Activated CD4-positive, alpha-beta T cell treated with anti-CD3 and anti-CD28 coated beads for 36 hours (primary cell): ENCODE data around the gene HOXD4. TPM values are rescaled to one million over a fixed set of nuclear protein-coding genes. Genes with fewer than 3 reads are reported as not detected.

Source experiments
- ATAC-seq: fragments of 200-7000 bp; cut with Tn5 transposase; one replicate; pipeline ENCODE4 v1.10.0; 2021; ENCODE audit warnings: mild to moderate bottlenecking, moderate library complexity
- CTCF ChIA-PET: fragments of 350-600 bp; sonication (Branson Sonifier 250); formaldehyde crosslinking; loops from one replicate; lab custom pipeline; 2021; ENCODE audit warnings: antibody characterized with exemption; lab: Charles Lee
- POLR2A ChIA-PET: fragments of 350-600 bp; sonication (Branson Sonifier 250); formaldehyde crosslinking; loops from one replicate; lab custom pipeline; 2021; ENCODE audit warnings: antibody characterized with exemption, inconsistent platforms; lab: Charles Lee
- DNase-seq: peaks from one replicate; pipeline ENCODE4 v3.0.0-alpha.2; 2020
- H3K27ac Mint-ChIP-seq: one replicate; pipeline ENCODE4 v1.8.0; 2021; ENCODE audit warnings: mixed read lengths
- H3K27me3 Mint-ChIP-seq: one replicate; pipeline ENCODE4 v1.8.0; 2021; ENCODE audit warnings: mixed read lengths
- H3K36me3 Mint-ChIP-seq: one replicate; pipeline ENCODE4 v1.8.0; 2021; ENCODE audit warnings: low read depth, mixed read lengths
- H3K4me1 Mint-ChIP-seq: one replicate; pipeline ENCODE4 v1.8.0; 2021; ENCODE audit warnings: mixed read lengths
- H3K4me3 Mint-ChIP-seq: one replicate; pipeline ENCODE4 v1.8.0; 2021; ENCODE audit warnings: mild to moderate bottlenecking, moderate library complexity, mixed read lengths
- H3K9me3 Mint-ChIP-seq: one replicate; pipeline ENCODE4 v1.8.0; 2021; ENCODE audit warnings: low read depth, mixed read lengths
- intact Hi-C, 2 experiments: fragments of 100-400 bp; cut with DNase I in 1 of 2; cut with micrococcal nuclease in 1 of 2; formaldehyde crosslinking; loops; one replicate each; pipeline versions ENCODE4 v1.14.2 to v1.15.1; 2022 to 2024; cut with DNase I, micrococcal nuclease
- total RNA-seq, 2 experiments: library from RNA; stranded (reverse); gene quantifications; one replicate each; pipeline ENCODE4 v1.2.3, GENCODE V29; 2021

HOXD4 gene
- total RNA-seq, 2 experiments from 2014 or later: not detected

- no peak for ATAC-seq
- peaks cover 77% of the 10 kb centered on the region for H3K27me3 Mint-ChIP-seq
- no peak overlapping the region for H3K4me3 Mint-ChIP-seq
Measured at GRCh38 chr2:176107731-176108181, 43.6 kb upstream of the HOXD4 start.

GRCh38 chr2:176109192-176109901 is 42.0 kb upstream of the HOXD4 start:
- ChIA-PET POLR2A (no interaction called here), CTCF (interaction anchor here (0.9 to 2.7 kb wide), 3 partner anchors 12 to 18 kb away, joined by 3 to 20 read pairs (median 19); no protein-coding TSS in a partner anchor)
- Mint-ChIP-seq H3K27ac (no peak overlapping the region), H3K4me3 (no peak overlapping the region), H3K27me3 (peaks cover 79% of the 10 kb centered on the region), H3K36me3 (no peaks in the 10 kb centered on the region), H3K9me3 (no peaks in the 10 kb centered on the region), H3K4me1 (peaks cover 24% of the 10 kb centered on the region)
- no peak for ATAC-seq
- no peak for DNase-seq
- intact Hi-C loops: no loop called here

More at GRCh38 chr2:176107731-176108181, 43.6 kb upstream of the HOXD4 start:
- H3K36me3 Mint-ChIP-seq: no peaks in the 10 kb centered on the region
- peaks cover 25% of the 10 kb centered on the region for H3K4me1 Mint-ChIP-seq
- ChIA-PET CTCF (no interaction called here), POLR2A (no interaction called here)
- no peak overlapping the region for H3K27ac Mint-ChIP-seq
- intact Hi-C loops: loop anchor here in 1 of 2 experiments (2.0 kb wide), 1 partner anchor 15 kb away; the partner anchor contains the start of gene HOXD9
- DNase-seq: no peak
- no peaks in the 10 kb centered on the region for H3K9me3 Mint-ChIP-seq

- Mint-ChIP-seq H3K4me3 (no peak overlapping the region), H3K36me3 (no peaks in the 10 kb centered on the region), H3K27me3 (peaks cover 76% of the 10 kb centered on the region), H3K27ac (no peak overlapping the region), H3K4me1 (peaks cover 19% of the 10 kb centered on the region), H3K9me3 (no peaks in the 10 kb centered on the region)
- intact Hi-C loops: loop anchor here in 1 of 2 experiments (5.0 kb wide), 2 partner anchors 33 to 52 kb away; no protein-coding TSS in a partner anchor
- DNase-seq: no peak
- no peak for ATAC-seq
- POLR2A ChIA-PET: no interaction called here
- CTCF ChIA-PET: interaction anchor here (0.5 to 2.7 kb wide), 9 partner anchors 11 to 1039 kb away, joined by 3 to 20 read pairs (median 3); no protein-coding TSS in a partner anchor
Measured at GRCh38 chr2:176109946-176110345, 41.4 kb upstream of the HOXD4 start.

GRCh38 chr2:176110415-176111308 is 40.7 kb upstream of the HOXD4 start:
- Mint-ChIP-seq H3K36me3 (no peaks in the 10 kb centered on the region), H3K27ac (no peak overlapping the region), H3K4me1 (peaks cover 17% of the 10 kb centered on the region), H3K9me3 (no peaks in the 10 kb centered on the region), H3K4me3 (no peak overlapping the region), H3K27me3 (peaks cover 72% of the 10 kb centered on the region)
- intact Hi-C loops: loop anchor here in 1 of 2 experiments (5.0 kb wide), 2 partner anchors 33 to 52 kb away; no protein-coding TSS in a partner anchor
- ChIA-PET CTCF (interaction anchor here (0.5 to 2.7 kb wide), 13 partner anchors 8 to 1038 kb away, joined by 3 to 20 read pairs (median 4); no protein-coding TSS in a partner anchor), POLR2A (interaction anchor here (0.7 kb wide), 1 partner anchor 77 kb away, joined by 3 read pairs; no protein-coding TSS in a partner anchor)
- no peak for ATAC-seq
- no peak for DNase-seq

- Mint-ChIP-seq H3K27me3 (peaks cover 70% of the 10 kb centered on the region), H3K36me3 (no peaks in the 10 kb centered on the region), H3K4me3 (no peak overlapping the region), H3K4me1 (peaks cover 11% of the 10 kb centered on the region), H3K9me3 (no peaks in the 10 kb centered on the region), H3K27ac (no peak overlapping the region)
- ATAC-seq: no peak
- intact Hi-C loops: loop anchor here in 1 of 2 experiments (5.0 kb wide), 2 partner anchors 34 to 51 kb away; no protein-coding TSS in a partner anchor
- CTCF ChIA-PET: interaction anchor here (0.5 to 2.7 kb wide), 11 partner anchors 9 to 1037 kb away, joined by 3 to 20 read pairs (median 5); no protein-coding TSS in a partner anchor
- POLR2A ChIA-PET: interaction anchor here (0.7 kb wide), 1 partner anchor 76 kb away, joined by 3 read pairs; no protein-coding TSS in a partner anchor
- peak; percentile 60 for DNase-seq
Measured at GRCh38 chr2:176111309-176111663, 40.1 kb upstream of the HOXD4 start.

- Mint-ChIP-seq H3K36me3 (no peaks in the 10 kb centered on the region), H3K9me3 (peaks cover 2% of the 10 kb centered on the region), H3K27me3 (peaks cover 73% of the 10 kb centered on the region), H3K4me3 (no peak overlapping the region), H3K27ac (no peak overlapping the region), H3K4me1 (peaks cover 10% of the 10 kb centered on the region)
- intact Hi-C loops: loop anchor here (2.0 to 5.0 kb wide), 3 partner anchors 27 to 50 kb away; no protein-coding TSS in a partner anchor
- no peak for DNase-seq
- no peak for ATAC-seq
- CTCF ChIA-PET: interaction anchor here (0.5 to 2.7 kb wide), 6 partner anchors 9 to 953 kb away, joined by 3 to 20 read pairs (median 10); no protein-coding TSS in a partner anchor
- POLR2A ChIA-PET: no interaction called here
Measured at GRCh38 chr2:176111846-176112374, 39.4 kb upstream of the HOXD4 start.

- DNase-seq (no peak), ATAC-seq (no peak)
- Mint-ChIP-seq H3K36me3 (no peaks in the 10 kb centered on the region), H3K4me1 (peaks cover 7% of the 10 kb centered on the region), H3K27ac (no peak overlapping the region), H3K9me3 (peaks cover 2% of the 10 kb centered on the region), H3K4me3 (no peak overlapping the region), H3K27me3 (peaks cover 75% of the 10 kb centered on the region)
- POLR2A ChIA-PET: no interaction called here
- CTCF ChIA-PET: interaction anchor here (1.4 to 1.7 kb wide), 2 partner anchors 15 to 17 kb away, joined by 4 read pairs; no protein-coding TSS in a partner anchor
- intact Hi-C loops: loop anchor here (2.0 to 5.0 kb wide), 3 partner anchors 28 to 50 kb away; no protein-coding TSS in a partner anchor
Measured at GRCh38 chr2:176112375-176113302, 38.7 kb upstream of the HOXD4 start.

GRCh38 chr2:176114120-176114929 is 37.0 kb upstream of the HOXD4 start:
- Mint-ChIP-seq H3K9me3 (peaks cover 4% of the 10 kb centered on the region), H3K4me1 (peaks cover 8% of the 10 kb centered on the region), H3K27me3 (peaks cover 79% of the 10 kb centered on the region), H3K4me3 (no peak overlapping the region), H3K27ac (no peak overlapping the region), H3K36me3 (no peaks in the 10 kb centered on the region)
- ChIA-PET CTCF (interaction anchor here (0.8 to 1.9 kb wide), 6 partner anchors 8 to 29 kb away, joined by 3 to 6 read pairs (median 4); partner anchors contain the start of gene HOXD9), POLR2A (no interaction called here)
- ATAC-seq: no peak
- no peak for DNase-seq
- intact Hi-C loops: loop anchor here in 1 of 2 experiments (5.0 kb wide), 2 partner anchors 37 to 48 kb away; no protein-coding TSS in a partner anchor

- DNase-seq (no peak), ATAC-seq (no peak)
- Mint-ChIP-seq H3K4me1 (peaks cover 6% of the 10 kb centered on the region), H3K27me3 (peaks cover 78% of the 10 kb centered on the region), H3K36me3 (no peaks in the 10 kb centered on the region), H3K9me3 (peaks cover 4% of the 10 kb centered on the region), H3K27ac (no peak overlapping the region), H3K4me3 (no peak overlapping the region)
- ChIA-PET CTCF (interaction anchor here (1.4 to 1.9 kb wide), 2 partner anchors 12 to 30 kb away, joined by 6 read pairs; no protein-coding TSS in a partner anchor), POLR2A (interaction anchor here (0.7 kb wide), 1 partner anchor 77 kb away, joined by 4 read pairs; no protein-coding TSS in a partner anchor)
- intact Hi-C loops: loop anchor here in 1 of 2 experiments (5.0 kb wide), 2 partner anchors 38 to 47 kb away; no protein-coding TSS in a partner anchor
Measured at GRCh38 chr2:176114930-176115625, 36.3 kb upstream of the HOXD4 start.
